ENCODE measurements around the gene ZNF324. TPM values are rescaled to one million over a fixed set of nuclear protein-coding genes. Genes with fewer than 3 reads are reported as not detected.

Gene ZNF324
- total and polyA plus RNA-seq, 2 of the 13 experiments (the other 11 are each of a cell fraction or from before 2014, with no cell fraction given), result 1.1 to 4.7 TPM

GRCh38 chr19:58513694-58514563 lies 47.0 kb downstream of the ZNF324 start:
- ChIA-PET CTCF (ENCODE audit: low intra/inter-chr PET ratio, low total read pairs) (no interaction called here), POLR2A (interaction anchor here (0.6 to 5.8 kb wide), 19 partner anchors 9 to 187 kb away, joined by 3 to 44 read pairs (median 4); partner anchors contain the start of genes CHMP2A, TRIM28, UBE2M and ZNF324)
- FAIRE-seq, result peak; percentile 63
- H3K36me3 ChIP-seq (replicated peaks in 1 of 2; ENCODE audit: control insufficient read depth in 1 of 2, insufficient read depth in 2 of 2, low read length in 2 of 2), result peaks cover 5 to 6% of the 10 kb centered on the region in 2 experiments; a peak in 4 of 5 replicates
- no peaks in the 10 kb centered on the region; a peak in 1 of 5 replicates for H3K27me3 ChIP-seq (ENCODE audit: control insufficient read depth in 1 of 2, insufficient read depth in 2 of 2, low read length in 2 of 2)
- peak overlapping the region; percentile 79 for H3K27ac ChIP-seq (ENCODE audit: extremely low read length, insufficient read depth, low read length)
- in situ Hi-C loops (cut with HindIII; ENCODE audit: extremely low pct_ligation_motif_present, low pct_unique_long_range_greater_than_20kb) (no loop called here), intact Hi-C loops (cut with micrococcal nuclease; ENCODE audit: unreplicated experiment) (no loop called here)
- peak; percentile 88 for DNase-seq (ENCODE audit: low spot score)
- no peaks in the 10 kb centered on the region for H4K20me1 ChIP-seq (ENCODE audit: insufficient read depth, low read length)
- no TSS peak for BruUV-seq (replicated peaks)
- 72% methylated on average over 9 of the region's 66 CpGs for WGBS (ENCODE audit: low lambda C conversion rate)
- no peaks in the 10 kb centered on the region for H3K9me3 ChIP-seq (ENCODE audit: low read length)
- peak overlapping the region; percentile 100 for H3K4me2 ChIP-seq (ENCODE audit: low read depth, low read length)
- peaks cover 73% of the 10 kb centered on the region for H3K4me1 ChIP-seq (ENCODE audit: insufficient read depth, low read length)
- peaks cover 25% of the 10 kb centered on the region for H3K79me2 ChIP-seq (ENCODE audit: insufficient read depth, low read length)
- peak overlapping the region; percentile 36 to 81 (median 69) for H3K4me3 ChIP-seq (replicated peaks in 1 of 3; ENCODE audit: insufficient read depth in 1 of 3, low read depth in 2 of 3, low read length in 3 of 3)
- peak overlapping the region; percentile 80 for H3K9ac ChIP-seq (ENCODE audit: insufficient read depth, low read depth, low read length)
- peak; percentile 59 for ATAC-seq
- no peak overlapping the region for H2AFZ ChIP-seq (ENCODE audit: low read length)
- TF ChIP-seq AKAP8 (CRISPR knock-in tag; IDR thresholded peaks at IDR 0.05) (peak; percentile 99), MNT (IDR thresholded peaks at IDR 0.05) (peak; percentile 65), MAFG (CRISPR knock-in tag; IDR thresholded peaks at IDR 0.05) (peak; percentile 33; the same call in 1 of the 2 replicates), GLMP (CRISPR knock-in tag; IDR thresholded peaks at IDR 0.05; ENCODE audit: borderline replicate concordance) (no peak), GATAD2A (CRISPR knock-in tag; IDR thresholded peaks at IDR 0.05) (no peak), TAF1 (CRISPR knock-in tag; IDR thresholded peaks at IDR 0.05) (peak; percentile 76), EP300 (IDR thresholded peaks at IDR 0.05; ENCODE audit: low read depth in 2 of 2, low read length in 2 of 2) (no peak), EP300 (CRISPR knock-in tag; IDR thresholded peaks at IDR 0.05; ENCODE audit: borderline replicate concordance) (peak; percentile 17; the same call in 1 of the 2 replicates), TFDP2 (CRISPR knock-in tag; IDR thresholded peaks at IDR 0.05) (peak; percentile 91), KLF12 (CRISPR knock-in tag; IDR thresholded peaks at IDR 0.05; ENCODE audit: borderline replicate concordance) (peak; percentile 95; the same call in 1 of the 2 replicates), ZNF761 (CRISPR knock-in tag; conservative IDR thresholded peaks at IDR 0.05) (peak; percentile 85; the same call in 1 of the 2 replicates), ZNF263 (CRISPR knock-in tag; IDR thresholded peaks at IDR 0.05) (0 out of 2 replicates have a peak, but pooled peaks have one; percentile 35), ATF3 (CRISPR knock-in tag; IDR thresholded peaks at IDR 0.05) (peak; percentile 49; the same call in 1 of the 2 replicates), ZIK1 (CRISPR knock-in tag; IDR thresholded peaks at IDR 0.05; ENCODE audit: borderline replicate concordance, low read depth) (peak; percentile 84; the same call in 1 of the 2 replicates), ZBTB39 (CRISPR knock-in tag; IDR thresholded peaks at IDR 0.05) (no peak), SMARCC2 (IDR thresholded peaks at IDR 0.05) (no peak), KDM2A (CRISPR knock-in tag; IDR thresholded peaks at IDR 0.05; ENCODE audit: borderline replicate concordance, low read depth) (peak; percentile 96)
